ENCODE results near the gene PCYT1A. TPM values are rescaled to one million over a fixed set of nuclear protein-coding genes. Genes with fewer than 3 reads are reported as not detected.

The PCYT1A gene
- 10 to 100 TPM; 41.8 to 47.1 TPM for total RNA-seq

GRCh38 chr3:196287440-196288140 lies at the start of gene PCYT1A:
Gene PCYT1A, minus strand, starts transcription at chr3:196287726. Its CDS starts 17,195 bp downstream, at chr3:196270531.
- H3K27ac Mint-ChIP-seq, result peak within 1 kb of the TSS; percentile 97
- DNase-seq (peak; percentile 86), ATAC-seq (peak; percentile 90)
- intact Hi-C loops (cut with DNase I, micrococcal nuclease), result loop anchor here (1.0 kb wide), 5 partner anchors 8 to 281 kb away; partner anchors contain the start of genes DYNLT2B (in 1 of the 2), FBXO45 (in 1 of the 2), UBXN7 (in 1 of the 2) and WDR53 (in 1 of the 2)
- H3K9me3 Mint-ChIP-seq (ENCODE audit: low read depth), result no peaks in the 10 kb centered on the region
- H3K27me3 Mint-ChIP-seq, result no peaks in the 10 kb centered on the region
- H3K36me3 Mint-ChIP-seq (ENCODE audit: low read depth), result peaks cover 11% of the 10 kb centered on the region
- peaks cover 34% of the 10 kb centered on the region for H3K4me1 Mint-ChIP-seq
- CTCF ChIA-PET, result interaction anchor here (0.6 to 0.8 kb wide), 2 partner anchors 13 to 276 kb away, joined by 3 read pairs; no protein-coding TSS in a partner anchor
- POLR2A ChIA-PET, result interaction anchor here (0.7 to 0.8 kb wide), 2 partner anchors 13 to 311 kb away, joined by 3 to 4 read pairs; no protein-coding TSS in a partner anchor
- peak within 1 kb of the TSS; percentile 98 for H3K4me3 Mint-ChIP-seq

- POLR2A ChIA-PET, result no interaction called here
- DNase-seq, result no peak
- Mint-ChIP-seq H3K27ac (no peak overlapping the region), H3K4me1 (peaks cover 7% of the 10 kb centered on the region), H3K27me3 (no peaks in the 10 kb centered on the region), H3K4me3 (no peak overlapping the region), H3K9me3 (ENCODE audit: low read depth) (no peaks in the 10 kb centered on the region), H3K36me3 (ENCODE audit: low read depth) (no peaks in the 10 kb centered on the region)
- CTCF ChIA-PET, result no interaction called here
- intact Hi-C loops (cut with DNase I, micrococcal nuclease), result no loop called here
- no peak for ATAC-seq
These were observed 49.0 kb upstream of the PCYT1A start for GRCh38 chr3:196336319-196337145.

GRCh38 chr3:196335503-196335948 lies 48.0 kb upstream of the PCYT1A start:
- CTCF ChIA-PET, result no interaction called here
- ATAC-seq (no peak), DNase-seq (no peak)
- peaks cover 4% of the 10 kb centered on the region for H3K4me1 Mint-ChIP-seq
- no peaks in the 10 kb centered on the region for H3K27me3 Mint-ChIP-seq
- H3K27ac Mint-ChIP-seq, result no peak overlapping the region
- no peaks in the 10 kb centered on the region for H3K36me3 Mint-ChIP-seq (ENCODE audit: low read depth)
- no peak overlapping the region for H3K4me3 Mint-ChIP-seq
- H3K9me3 Mint-ChIP-seq (ENCODE audit: low read depth), result no peaks in the 10 kb centered on the region
- intact Hi-C loops (cut with DNase I, micrococcal nuclease), result no loop called here
- POLR2A ChIA-PET, result no interaction called here

- Mint-ChIP-seq H3K27me3 (no peaks in the 10 kb centered on the region), H3K4me1 (no peaks in the 10 kb centered on the region), H3K27ac (no peak overlapping the region), H3K4me3 (no peak overlapping the region), H3K9me3 (ENCODE audit: low read depth) (no peaks in the 10 kb centered on the region), H3K36me3 (ENCODE audit: low read depth) (no peaks in the 10 kb centered on the region)
- ATAC-seq (no peak), DNase-seq (no peak)
- intact Hi-C loops (cut with DNase I, micrococcal nuclease), result no loop called here
- CTCF ChIA-PET, result no interaction called here
- POLR2A ChIA-PET, result no interaction called here
These were observed 47.5 kb upstream of the PCYT1A start for GRCh38 chr3:196334982-196335381.

GRCh38 chr3:196332168-196332567 lies 44.6 kb upstream of the PCYT1A start:
- Mint-ChIP-seq H3K27me3 (no peaks in the 10 kb centered on the region), H3K9me3 (ENCODE audit: low read depth) (no peaks in the 10 kb centered on the region), H3K27ac (no peak overlapping the region), H3K4me3 (no peak overlapping the region), H3K4me1 (no peaks in the 10 kb centered on the region), H3K36me3 (ENCODE audit: low read depth) (no peaks in the 10 kb centered on the region)
- intact Hi-C loops (cut with DNase I, micrococcal nuclease), result no loop called here
- POLR2A ChIA-PET, result no interaction called here
- ATAC-seq (no peak), DNase-seq (no peak)
- CTCF ChIA-PET, result interaction anchor here (0.6 kb wide), 1 partner anchor 110 kb away, joined by 3 read pairs; no protein-coding TSS in a partner anchor

GRCh38 chr3:196327405-196327804 lies 39.9 kb upstream of the PCYT1A start:
- POLR2A ChIA-PET, result no interaction called here
- ATAC-seq (no peak), DNase-seq (no peak)
- intact Hi-C loops (cut with DNase I, micrococcal nuclease), result no loop called here
- H3K9me3 Mint-ChIP-seq (ENCODE audit: low read depth), result no peaks in the 10 kb centered on the region
- no peaks in the 10 kb centered on the region for H3K36me3 Mint-ChIP-seq (ENCODE audit: low read depth)
- no peak overlapping the region for H3K27ac Mint-ChIP-seq
- CTCF ChIA-PET, result no interaction called here
- H3K27me3 Mint-ChIP-seq, result no peaks in the 10 kb centered on the region
- no peaks in the 10 kb centered on the region for H3K4me1 Mint-ChIP-seq
- H3K4me3 Mint-ChIP-seq, result no peak overlapping the region

GRCh38 chr3:196326936-196327335 lies 39.4 kb upstream of the PCYT1A start:
- Mint-ChIP-seq H3K4me3 (no peak overlapping the region), H3K27me3 (no peaks in the 10 kb centered on the region), H3K9me3 (ENCODE audit: low read depth) (no peaks in the 10 kb centered on the region), H3K27ac (no peak overlapping the region), H3K4me1 (no peaks in the 10 kb centered on the region), H3K36me3 (ENCODE audit: low read depth) (no peaks in the 10 kb centered on the region)
- ATAC-seq, result no peak
- ChIA-PET CTCF (interaction anchor here (0.5 kb wide), 1 partner anchor 140 kb away, joined by 4 read pairs; no protein-coding TSS in a partner anchor), POLR2A (no interaction called here)
- intact Hi-C loops (cut with DNase I, micrococcal nuclease), result no loop called here
- DNase-seq, result no peak

GRCh38 chr3:196323691-196324090 lies 36.2 kb upstream of the PCYT1A start:
- ChIA-PET CTCF (interaction anchor here (1.2 kb wide), 1 partner anchor 205 kb away, joined by 3 read pairs; no protein-coding TSS in a partner anchor), POLR2A (no interaction called here)
- H3K4me1 Mint-ChIP-seq, result peaks cover 6% of the 10 kb centered on the region
- no peaks in the 10 kb centered on the region for H3K36me3 Mint-ChIP-seq (ENCODE audit: low read depth)
- intact Hi-C loops (cut with DNase I, micrococcal nuclease), result no loop called here
- no peaks in the 10 kb centered on the region for H3K9me3 Mint-ChIP-seq (ENCODE audit: low read depth)
- no peak for DNase-seq
- H3K27me3 Mint-ChIP-seq, result no peaks in the 10 kb centered on the region
- H3K4me3 Mint-ChIP-seq, result no peak overlapping the region
- no peak overlapping the region for H3K27ac Mint-ChIP-seq
- no peak for ATAC-seq

- intact Hi-C loops (cut with DNase I, micrococcal nuclease), result no loop called here
- no peak overlapping the region for H3K27ac Mint-ChIP-seq
- DNase-seq, result no peak
- no peak for ATAC-seq
- CTCF ChIA-PET, result no interaction called here
- H3K4me1 Mint-ChIP-seq, result peaks cover 6% of the 10 kb centered on the region
- no peaks in the 10 kb centered on the region for H3K36me3 Mint-ChIP-seq (ENCODE audit: low read depth)
- H3K27me3 Mint-ChIP-seq, result no peaks in the 10 kb centered on the region
- H3K9me3 Mint-ChIP-seq (ENCODE audit: low read depth), result no peaks in the 10 kb centered on the region
- POLR2A ChIA-PET, result no interaction called here
- H3K4me3 Mint-ChIP-seq, result no peak overlapping the region
These were observed 35.5 kb upstream of the PCYT1A start for GRCh38 chr3:196323016-196323415.

GRCh38 chr3:196321162-196321561 lies 33.6 kb upstream of the PCYT1A start:
- ChIA-PET CTCF (no interaction called here), POLR2A (interaction anchor here (0.6 kb wide), 1 partner anchor 151 kb away, joined by 3 read pairs; no protein-coding TSS in a partner anchor)
- no peak for DNase-seq
- no peak overlapping the region for H3K4me3 Mint-ChIP-seq
- no peak for ATAC-seq
- no peaks in the 10 kb centered on the region for H3K9me3 Mint-ChIP-seq (ENCODE audit: low read depth)
- H3K27ac Mint-ChIP-seq, result no peak overlapping the region
- H3K36me3 Mint-ChIP-seq (ENCODE audit: low read depth), result no peaks in the 10 kb centered on the region
- H3K4me1 Mint-ChIP-seq, result peaks cover 12% of the 10 kb centered on the region
- no peaks in the 10 kb centered on the region for H3K27me3 Mint-ChIP-seq
- intact Hi-C loops (cut with DNase I, micrococcal nuclease), result no loop called here

- H3K27me3 Mint-ChIP-seq, result no peaks in the 10 kb centered on the region
- H3K36me3 Mint-ChIP-seq (ENCODE audit: low read depth), result no peaks in the 10 kb centered on the region
- intact Hi-C loops (cut with DNase I, micrococcal nuclease), result no loop called here
- H3K9me3 Mint-ChIP-seq (ENCODE audit: low read depth), result no peaks in the 10 kb centered on the region
- CTCF ChIA-PET, result interaction anchor here (0.7 kb wide), 1 partner anchor 39 kb away, joined by 3 read pairs; no protein-coding TSS in a partner anchor
- H3K27ac Mint-ChIP-seq, result no peak overlapping the region
- no peak for ATAC-seq
- POLR2A ChIA-PET, result interaction anchor here (0.7 kb wide), 1 partner anchor 622 kb away, joined by 5 read pairs; no protein-coding TSS in a partner anchor
- no peak overlapping the region for H3K4me3 Mint-ChIP-seq
- DNase-seq, result no peak
- peaks cover 12% of the 10 kb centered on the region for H3K4me1 Mint-ChIP-seq
These were observed 32.6 kb upstream of the PCYT1A start for GRCh38 chr3:196320137-196320536.
